Activated CD4-positive, alpha-beta memory T cell treated with anti-CD3 and anti-CD28 coated beads for 36 hours (primary cell): ENCODE measurements around the gene NFIB. TPM values are rescaled to one million over a fixed set of nuclear protein-coding genes. Genes with fewer than 3 reads are reported as not detected.

Source experiments
- CTCF ChIA-PET: fragments of 350-600 bp; sonication (Branson Sonifier 250); formaldehyde crosslinking; loops from one replicate; lab custom pipeline; 2021; ENCODE audit warnings: antibody characterized with exemption, inconsistent platforms; lab: Charles Lee
- POLR2A ChIA-PET: fragments of 350-600 bp; sonication (Branson Sonifier 250); formaldehyde crosslinking; loops from one replicate; lab custom pipeline; 2021; ENCODE audit warnings: antibody characterized with exemption; lab: Charles Lee
- DNase-seq: peaks from one replicate; pipeline ENCODE4 v3.0.0-alpha.2; 2020
- H3K27ac Mint-ChIP-seq: one replicate; pipeline ENCODE4 v1.8.0; 2021; ENCODE audit warnings: mixed read lengths
- H3K27me3 Mint-ChIP-seq: one replicate; pipeline ENCODE4 v1.8.0; 2021; ENCODE audit warnings: mixed read lengths
- H3K36me3 Mint-ChIP-seq: one replicate; pipeline ENCODE4 v1.8.0; 2021; ENCODE audit warnings: mixed read lengths
- H3K4me1 Mint-ChIP-seq: one replicate; pipeline ENCODE4 v1.8.0; 2021; ENCODE audit warnings: low read depth, mixed read lengths
- H3K4me3 Mint-ChIP-seq: one replicate; pipeline ENCODE4 v1.8.0; 2021; ENCODE audit warnings: mild to moderate bottlenecking, mixed read lengths
- H3K9me3 Mint-ChIP-seq: one replicate; pipeline ENCODE4 v1.8.0; 2021; ENCODE audit warnings: mixed read lengths
- intact Hi-C: fragments of 100-400 bp; cut with micrococcal nuclease; formaldehyde crosslinking; loops from one replicate; pipeline ENCODE4 v1.15.1; 2023
- total RNA-seq, 2 experiments: library from RNA; stranded (reverse); gene quantifications; one replicate each; pipeline ENCODE4 v1.2.3, GENCODE V29; 2021

Gene NFIB
- total RNA-seq, 2 experiments from 2014 or later = not detected

- Mint-ChIP-seq H3K27ac (no peak overlapping the region), H3K4me3 (no peak overlapping the region), H3K9me3 (no peaks in the 10 kb centered on the region), H3K27me3 (peaks cover 4% of the 10 kb centered on the region), H3K36me3 (no peaks in the 10 kb centered on the region), H3K4me1 (no peaks in the 10 kb centered on the region)
- intact Hi-C loops = no loop called here
- no peak for DNase-seq
- ChIA-PET CTCF (no interaction called here), POLR2A (no interaction called here)
These were observed 94.1 kb downstream of the NFIB start for GRCh38 chr9:14219850-14220249.

- CTCF ChIA-PET = no interaction called here
- Mint-ChIP-seq H3K9me3 (no peaks in the 10 kb centered on the region), H3K4me3 (no peak overlapping the region), H3K4me1 (no peaks in the 10 kb centered on the region), H3K36me3 (no peaks in the 10 kb centered on the region), H3K27me3 (peaks cover 4% of the 10 kb centered on the region), H3K27ac (no peak overlapping the region)
- intact Hi-C loops = no loop called here
- POLR2A ChIA-PET = no interaction called here
- DNase-seq = no peak
These were observed 95.7 kb downstream of the NFIB start for GRCh38 chr9:14218253-14218652.

GRCh38 chr9:14216612-14217194 lies 97.2 kb downstream of the NFIB start:
- Mint-ChIP-seq H3K4me3 (no peak overlapping the region), H3K27ac (no peak overlapping the region), H3K27me3 (peaks cover 4% of the 10 kb centered on the region), H3K36me3 (no peaks in the 10 kb centered on the region), H3K9me3 (no peaks in the 10 kb centered on the region), H3K4me1 (no peaks in the 10 kb centered on the region)
- ChIA-PET CTCF (no interaction called here), POLR2A (no interaction called here)
- DNase-seq = no peak
- intact Hi-C loops = no loop called here

- ChIA-PET CTCF (no interaction called here), POLR2A (no interaction called here)
- no peak for DNase-seq
- no peak overlapping the region for H3K27ac Mint-ChIP-seq
- H3K36me3 Mint-ChIP-seq = no peaks in the 10 kb centered on the region
- intact Hi-C loops = no loop called here
- H3K27me3 Mint-ChIP-seq = peaks cover 3% of the 10 kb centered on the region
- no peaks in the 10 kb centered on the region for H3K4me1 Mint-ChIP-seq
- no peaks in the 10 kb centered on the region for H3K9me3 Mint-ChIP-seq
- H3K4me3 Mint-ChIP-seq = no peak overlapping the region
These were observed 98.3 kb downstream of the NFIB start for GRCh38 chr9:14215614-14216013.

- Mint-ChIP-seq H3K4me3 (no peak overlapping the region), H3K9me3 (no peaks in the 10 kb centered on the region), H3K4me1 (no peaks in the 10 kb centered on the region), H3K27me3 (peaks cover 5% of the 10 kb centered on the region), H3K36me3 (no peaks in the 10 kb centered on the region), H3K27ac (no peak overlapping the region)
- intact Hi-C loops = no loop called here
- DNase-seq = no peak
- ChIA-PET POLR2A (no interaction called here), CTCF (no interaction called here)
These were observed 99.2 kb downstream of the NFIB start for GRCh38 chr9:14214693-14215092.

- Mint-ChIP-seq H3K4me3 (no peak overlapping the region), H3K9me3 (no peaks in the 10 kb centered on the region), H3K27me3 (peaks cover 5% of the 10 kb centered on the region), H3K4me1 (no peaks in the 10 kb centered on the region), H3K27ac (no peak overlapping the region), H3K36me3 (no peaks in the 10 kb centered on the region)
- intact Hi-C loops = no loop called here
- ChIA-PET POLR2A (no interaction called here), CTCF (no interaction called here)
- DNase-seq = no peak
These were observed 99.8 kb downstream of the NFIB start for GRCh38 chr9:14214065-14214684.

GRCh38 chr9:14213504-14213903 lies 100.4 kb downstream of the NFIB start:
- Mint-ChIP-seq H3K9me3 (no peaks in the 10 kb centered on the region), H3K4me3 (no peak overlapping the region), H3K36me3 (no peaks in the 10 kb centered on the region), H3K27me3 (peaks cover 2% of the 10 kb centered on the region), H3K27ac (no peak overlapping the region), H3K4me1 (no peaks in the 10 kb centered on the region)
- intact Hi-C loops = no loop called here
- POLR2A ChIA-PET = no interaction called here
- DNase-seq = no peak
- CTCF ChIA-PET = no interaction called here

- POLR2A ChIA-PET = no interaction called here
These were observed 101.1 kb downstream of the NFIB start for GRCh38 chr9:14212697-14213420.

GRCh38 chr9:14212077-14212476 lies 101.9 kb downstream of the NFIB start:
- Mint-ChIP-seq H3K9me3 (no peaks in the 10 kb centered on the region), H3K27me3 (peaks cover 2% of the 10 kb centered on the region), H3K4me3 (no peak overlapping the region), H3K27ac (no peak overlapping the region), H3K36me3 (no peaks in the 10 kb centered on the region), H3K4me1 (no peaks in the 10 kb centered on the region)
- intact Hi-C loops = no loop called here
- DNase-seq = no peak
- CTCF ChIA-PET = no interaction called here
- POLR2A ChIA-PET = no interaction called here

More at GRCh38 chr9:14212697-14213420, 101.1 kb downstream of the NFIB start:
- Mint-ChIP-seq H3K4me1 (no peaks in the 10 kb centered on the region), H3K27ac (no peak overlapping the region), H3K9me3 (no peaks in the 10 kb centered on the region), H3K4me3 (no peak overlapping the region), H3K36me3 (no peaks in the 10 kb centered on the region), H3K27me3 (peaks cover 2% of the 10 kb centered on the region)
- CTCF ChIA-PET = no interaction called here
- no peak for DNase-seq
- intact Hi-C loops = no loop called here

- no peaks in the 10 kb centered on the region for H3K4me1 Mint-ChIP-seq
- no peak for DNase-seq
- no peak overlapping the region for H3K27ac Mint-ChIP-seq
- no peaks in the 10 kb centered on the region for H3K36me3 Mint-ChIP-seq
- no peaks in the 10 kb centered on the region for H3K9me3 Mint-ChIP-seq
- no peak overlapping the region for H3K4me3 Mint-ChIP-seq
- CTCF ChIA-PET = no interaction called here
- POLR2A ChIA-PET = no interaction called here
- H3K27me3 Mint-ChIP-seq = peaks cover 2% of the 10 kb centered on the region
- intact Hi-C loops = no loop called here
These were observed 102.4 kb downstream of the NFIB start for GRCh38 chr9:14211564-14211963.

- Mint-ChIP-seq H3K4me3 (no peak overlapping the region), H3K36me3 (no peaks in the 10 kb centered on the region), H3K27ac (no peak overlapping the region), H3K27me3 (peaks cover 2% of the 10 kb centered on the region), H3K9me3 (no peaks in the 10 kb centered on the region), H3K4me1 (no peaks in the 10 kb centered on the region)
- no peak for DNase-seq
- intact Hi-C loops = no loop called here
- ChIA-PET POLR2A (no interaction called here), CTCF (no interaction called here)
These were observed 103.5 kb downstream of the NFIB start for GRCh38 chr9:14210428-14210827.

- intact Hi-C loops = no loop called here
- H3K4me1 Mint-ChIP-seq = no peaks in the 10 kb centered on the region
- ChIA-PET POLR2A (no interaction called here), CTCF (no interaction called here)
- no peak for DNase-seq
- no peak overlapping the region for H3K27ac Mint-ChIP-seq
- peaks cover 2% of the 10 kb centered on the region for H3K27me3 Mint-ChIP-seq
- H3K36me3 Mint-ChIP-seq = no peaks in the 10 kb centered on the region
- no peak overlapping the region for H3K4me3 Mint-ChIP-seq
- no peaks in the 10 kb centered on the region for H3K9me3 Mint-ChIP-seq
These were observed 104.3 kb downstream of the NFIB start for GRCh38 chr9:14209399-14210345.
